Upper lobe of left lung (tissue), 4 donors: ENCODE results near the gene OSCP1.

Source experiments
- POLR2A ChIP-seq, 4 donors: fragments of 450-650 bp; IDR thresholded peaks; one replicate each; pipeline ENCODE4 v1.5.1; 2016 to 2017; ENCODE audit warnings: antibody characterized with exemption in 4 of 4, mild to moderate bottlenecking in 2 of 4
- POLR2AphosphoS5 ChIP-seq, 2 donors: sonication (generic); formaldehyde crosslinking; IDR thresholded peaks; one replicate each; pipeline ENCODE4 v1.5.1; 2017; ENCODE audit warnings: antibody characterized with exemption in 2 of 2
- TF ChIP-seq, protein P1 (sequence below), 6 experiments: fragments of 450-650 bp in 4 of 6; fragments of 200-600 bp in 2 of 6; sonication (generic) in 2 of 6; IDR thresholded peaks; one replicate each; pipeline ENCODE4 v1.5.1; 2016 to 2019; ENCODE audit warnings: antibody characterized with exemption in 6 of 6

DNA sequence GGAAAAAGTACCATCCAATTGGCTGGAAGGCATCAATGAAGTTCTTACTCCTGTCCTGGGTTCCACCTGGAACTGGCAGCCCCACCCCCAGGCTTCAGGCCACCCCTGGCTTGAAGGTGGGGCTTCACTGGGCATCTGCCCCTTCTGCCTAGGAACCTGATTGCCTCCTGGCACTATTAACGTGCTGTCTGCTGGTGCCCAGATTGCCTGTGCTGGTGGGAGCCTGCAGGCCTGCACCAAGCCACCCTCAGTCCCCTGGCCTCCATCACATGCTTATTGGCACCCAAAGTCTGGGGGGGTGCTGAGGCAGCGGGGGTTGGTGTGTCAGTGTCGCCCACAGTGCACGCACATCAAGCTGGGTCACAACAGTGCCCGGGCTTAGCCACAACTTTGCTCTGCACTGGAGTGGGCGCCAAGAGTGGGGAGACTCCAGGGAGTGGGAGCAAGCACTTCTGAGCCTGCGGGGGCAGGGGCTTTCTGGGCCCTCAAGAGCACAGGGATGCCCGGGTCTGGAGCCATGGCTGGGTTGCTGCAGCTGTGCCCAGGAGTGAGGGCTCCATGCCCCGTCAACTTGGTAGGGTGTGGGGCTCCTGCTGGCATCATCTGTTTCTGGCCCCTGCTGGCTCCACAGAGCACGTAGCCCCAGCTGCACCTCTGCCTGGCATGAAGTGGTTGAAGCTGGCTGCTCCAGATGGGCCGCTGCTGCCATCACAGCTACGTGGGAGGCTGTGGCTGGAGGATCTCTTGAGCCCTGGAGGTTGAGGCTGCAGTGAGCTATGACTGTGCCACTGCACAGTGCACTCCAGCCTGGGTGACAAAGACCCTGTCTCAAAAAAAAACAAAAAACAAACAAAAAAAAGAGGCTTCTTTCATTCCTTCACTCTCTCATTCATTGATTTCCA lies 48.4 kb downstream of the OSCP1 start:
- TF ChIP-seq, protein P1, sequence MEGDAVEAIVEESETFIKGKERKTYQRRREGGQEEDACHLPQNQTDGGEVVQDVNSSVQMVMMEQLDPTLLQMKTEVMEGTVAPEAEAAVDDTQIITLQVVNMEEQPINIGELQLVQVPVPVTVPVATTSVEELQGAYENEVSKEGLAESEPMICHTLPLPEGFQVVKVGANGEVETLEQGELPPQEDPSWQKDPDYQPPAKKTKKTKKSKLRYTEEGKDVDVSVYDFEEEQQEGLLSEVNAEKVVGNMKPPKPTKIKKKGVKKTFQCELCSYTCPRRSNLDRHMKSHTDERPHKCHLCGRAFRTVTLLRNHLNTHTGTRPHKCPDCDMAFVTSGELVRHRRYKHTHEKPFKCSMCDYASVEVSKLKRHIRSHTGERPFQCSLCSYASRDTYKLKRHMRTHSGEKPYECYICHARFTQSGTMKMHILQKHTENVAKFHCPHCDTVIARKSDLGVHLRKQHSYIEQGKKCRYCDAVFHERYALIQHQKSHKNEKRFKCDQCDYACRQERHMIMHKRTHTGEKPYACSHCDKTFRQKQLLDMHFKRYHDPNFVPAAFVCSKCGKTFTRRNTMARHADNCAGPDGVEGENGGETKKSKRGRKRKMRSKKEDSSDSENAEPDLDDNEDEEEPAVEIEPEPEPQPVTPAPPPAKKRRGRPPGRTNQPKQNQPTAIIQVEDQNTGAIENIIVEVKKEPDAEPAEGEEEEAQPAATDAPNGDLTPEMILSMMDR (IDR thresholded peaks at IDR 0.05), result no peak
- no peak for TF ChIP-seq POLR2A (IDR thresholded peaks at IDR 0.05)
- TF ChIP-seq POLR2AphosphoS5 (IDR thresholded peaks at IDR 0.05), result no peak
